K562 (cell line): ENCODE measurements around the gene SLC27A4. TPM values are rescaled to one million over a fixed set of nuclear protein-coding genes. Genes with fewer than 3 reads are reported as not detected.

Source experiments
- ATAC-seq: fragments of 200-7000 bp; cut with Tn5 transposase; 3 replicates; pipeline ENCODE4 v1.9.1; 2020; ENCODE audit warnings: moderate library complexity
- BruUV-seq: library from RNA; stranded (reverse); fragments of 400-500 nt; replicated peaks from 2 replicates; lab custom pipeline; 2021; lab: Mats Ljungman, UMichigan
- CTCF ChIA-PET: fragments of 300-600 bp; formaldehyde crosslinking; extraction: SDS; loops from one replicate; lab custom pipeline; 2021; ENCODE audit warnings: low intra/inter-chr PET ratio; lab: Yijun Ruan, JAX
- POLR2A ChIA-PET: fragments of 300-600, 350-650 bp; sonication (Branson Sonifier 250); formaldehyde crosslinking; extraction: SDS; loops from one replicate; lab custom pipeline; 2021; ENCODE audit warnings: antibody characterized with exemption, inconsistent platforms; lab: Yijun Ruan, JAX
- DNase-seq, 4 experiments: peaks; one replicate each; pipeline versions ENCODE4 v3.0.0 to v3.0.0-alpha.2; 2011 to 2018; ENCODE audit warnings: low spot score in 3 of 4, mixed read lengths in 3 of 4; ENCODE audit errors: extremely low read depth in 1 of 4
- FAIRE-seq: peaks from 2 replicates; lab custom pipeline; 2011; peaks lifted over from hg19 to GRCh38; lab: Jason Lieb, UNC
- H2AFZ ChIP-seq: 2 replicates; pipeline ENCODE4 v1.6.0; 2011; ENCODE audit warnings: low read depth, low read length, control low read depth, inconsistent platforms
- H3K27ac ChIP-seq: fragments of 200-600 bp; 3 replicates; pipeline ENCODE4 v1.8.0; 2011; ENCODE audit warnings: low read depth, mild to moderate bottlenecking, control low read depth, inconsistent platforms, low read length, moderate library complexity, mixed read lengths; ENCODE audit errors: extremely low read depth
- H3K27me3 ChIP-seq, 2 experiments: fragments of 300-600 bp in 1 of 2; 2 replicates in 1 of 2; 3 replicates in 1 of 2; pipeline versions ENCODE4 v1.6.0 to v1.8.0; 2011; ENCODE audit warnings: inconsistent platforms in 2 of 2, low read length in 2 of 2, mild to moderate bottlenecking in 1 of 2, mixed read lengths in 1 of 2, moderate library complexity in 1 of 2; ENCODE audit not compliant: control insufficient read depth in 2 of 2, insufficient read depth in 2 of 2
- H3K36me3 ChIP-seq: fragments of 300-600 bp; 3 replicates; pipeline ENCODE4 v1.8.0; 2011; ENCODE audit warnings: mild to moderate bottlenecking, low read length, inconsistent platforms; ENCODE audit not compliant: control insufficient read depth, insufficient read depth
- H3K4me1 ChIP-seq, 2 experiments: fragments of 200-600 bp in 1 of 2; replicated peaks in 1 of 2; 2 replicates in 1 of 2; 3 replicates in 1 of 2; pipeline versions ENCODE4 v1.5.1 to v1.8.0; 2011; ENCODE audit warnings: inconsistent platforms in 2 of 2, low read length in 2 of 2, mild to moderate bottlenecking in 1 of 2, mixed read lengths in 1 of 2, moderate library complexity in 1 of 2; ENCODE audit not compliant: control insufficient read depth in 2 of 2, insufficient read depth in 2 of 2
- H3K4me2 ChIP-seq: 2 replicates; pipeline ENCODE4 v1.6.1; 2011; ENCODE audit warnings: low read length, control low read depth, inconsistent platforms, mixed read lengths; ENCODE audit not compliant: insufficient read depth
- H3K4me3 ChIP-seq: fragments of 200-600 bp; sonication (generic), shearing (Covaris generic); 2 replicates; pipeline ENCODE4 v1.5.1; 2016; ENCODE audit warnings: control low read depth, inconsistent platforms
- H3K79me2 ChIP-seq: fragments of 200-600 bp; 3 replicates; pipeline ENCODE4 v1.8.0; 2011; ENCODE audit warnings: low read length, inconsistent platforms; ENCODE audit not compliant: control insufficient read depth, insufficient read depth
- H3K9ac ChIP-seq, 2 experiments: 2 replicates each; pipeline versions ENCODE4 v1.6.0 to v1.6.1; 2011; ENCODE audit warnings: low read depth in 2 of 2, low read length in 2 of 2, control low read depth in 1 of 2, inconsistent platforms in 1 of 2, mild to moderate bottlenecking in 1 of 2, mixed read lengths in 1 of 2; ENCODE audit not compliant: insufficient read depth in 1 of 2
- H3K9me1 ChIP-seq: one replicate; pipeline ENCODE4 v1.6.0; 2011; ENCODE audit warnings: inconsistent platforms, mild to moderate bottlenecking, low read length, moderate library complexity; ENCODE audit not compliant: control insufficient read depth, insufficient read depth
- H3K9me3 ChIP-seq: replicated peaks from 2 replicates; pipeline ENCODE4 v1.5.1; 2011; ENCODE audit warnings: low read depth, low read length, inconsistent platforms; ENCODE audit not compliant: control insufficient read depth, insufficient read depth
- H4K20me1 ChIP-seq: replicated peaks from 2 replicates; pipeline ENCODE4 v1.6.1; 2011; ENCODE audit warnings: low read length, inconsistent platforms, mixed read lengths; ENCODE audit not compliant: control insufficient read depth, insufficient read depth
- HDGF ChIP-seq: fragments of 450-650 bp; IDR thresholded peaks from 2 replicates; pipeline ENCODE4 v1.6.1; 2016
- KLF10 ChIP-seq: fragments of 250-450 bp; sonication (Bioruptor Pico); IDR thresholded peaks from 2 replicates; pipeline ENCODE4 v1.6.1; 2021; ENCODE audit warnings: matching md5 sums
- MAFF ChIP-seq: IDR thresholded peaks from 2 replicates; pipeline ENCODE4 v1.6.1; 2012; ENCODE audit warnings: low read length, improper control_type of control experiment
- MBD2 ChIP-seq: sonication (generic); IDR thresholded peaks from 2 replicates; pipeline ENCODE4 v1.6.1; 2016; ENCODE audit warnings: low read depth, borderline replicate concordance
- NCOR1 ChIP-seq: fragments of 450-650 bp; IDR thresholded peaks from 2 replicates; pipeline ENCODE4 v1.6.1; 2016; ENCODE audit warnings: mild to moderate bottlenecking, moderate library complexity
- NFRKB ChIP-seq: fragments of 450-650 bp; IDR thresholded peaks from 2 replicates; pipeline ENCODE4 v1.6.1; 2016; ENCODE audit warnings: low read depth
- POLR2G ChIP-seq: fragments of 200-400 bp; formaldehyde crosslinking; IDR thresholded peaks from 2 replicates; pipeline ENCODE4 v1.6.1; 2017; ENCODE audit warnings: low read depth, mild to moderate bottlenecking, antibody characterized with exemption, low read length, moderate library complexity
- PRMT5 ChIP-seq: sonication (generic); formaldehyde crosslinking; IDR thresholded peaks from 2 replicates; pipeline ENCODE4 v1.5.0; 2020; ENCODE audit warnings: missing genetic modification reagents
- SMARCA5 ChIP-seq: fragments of 450-650 bp; IDR thresholded peaks from 2 replicates; pipeline ENCODE4 v1.6.1; 2016
- ZNF316 ChIP-seq: fragments of 450-650 bp; IDR thresholded peaks from 2 replicates; pipeline ENCODE4 v1.6.1; 2016
- ZNF695 ChIP-seq: fragments of 450-650 bp; formaldehyde crosslinking; IDR thresholded peaks from 2 replicates; pipeline ENCODE4 v1.4.0; 2020; ENCODE audit warnings: mild to moderate bottlenecking, moderate library complexity
- ZSCAN32 ChIP-seq: fragments of 450-650 bp; formaldehyde crosslinking; IDR thresholded peaks from 2 replicates; pipeline ENCODE4 v1.4.0; 2020; ENCODE audit warnings: mild to moderate bottlenecking, moderate library complexity
- WGBS: fragments of 100-300 bp; shearing (Covaris generic); methylation state at CpG from one replicate; pipeline ENCODE4 v1.1.6; 2016; ENCODE audit warnings: low coverage, mixed read lengths; ENCODE audit not compliant: insufficient coverage; ENCODE audit errors: missing lambda C conversion rate; 5-methylcytosine and 5-hydroxymethylcytosine counted together
- in situ Hi-C: fragments of 300-500 bp; cut with MboI; formaldehyde crosslinking; loops from 4 replicates; pipeline ENCODE4 v1.15.0; 2018; ENCODE audit warnings: inconsistent platforms, mixed read lengths
- intact Hi-C: fragments of 100-400 bp; cut with micrococcal nuclease; formaldehyde crosslinking; loops from 2 replicates; pipeline ENCODE4 v1.14.2; 2022
- polyA plus RNA-seq, 8 experiments: library from polyadenylated mRNA; depleted of rRNA in 4 of 8; stranded (reverse) in 5 of 8; unstranded in 3 of 8; fragments of >200 nt; fragmentation: Nextera tagmentation in 2 of 8; fragmentation: Illumina TruSeq in 1 of 8; extraction: Ambion mirVana in 2 of 8; extraction: Trizol in 1 of 8; gene quantifications; 2 replicates each; pipeline versions ENCODE4 v1.2.1 to v1.2.3, GENCODE V29; 2011 to 2014; ENCODE audit warnings: inconsistent platforms in 1 of 8, missing spikeins in 1 of 8
- total RNA-seq, 7 experiments: library from RNA; depleted of rRNA in 6 of 7; stranded (reverse); fragments of >200 nt in 6 of 7; fragmentation: Illumina TruSeq in 2 of 7; extraction: Trizol in 2 of 7; gene quantifications; 2 replicates each; pipeline versions ENCODE4 v1.2.1 to v1.2.3, GENCODE V29; 2011 to 2021; ENCODE audit warnings: low replicate concordance in 1 of 7
- TF ChIP-seq, protein P1 (sequence below): fragments of 450-650 bp; IDR thresholded peaks from 2 replicates; pipeline ENCODE4 v1.6.1; 2018; ENCODE audit warnings: mild to moderate bottlenecking, low read depth; ENCODE audit not compliant: partially characterized antibody
- TF ChIP-seq, protein P2 (sequence below): fragments of 450-650 bp; IDR thresholded peaks from 2 replicates; pipeline ENCODE4 v1.7.1; 2018; ENCODE audit warnings: mild to moderate bottlenecking, low read depth; ENCODE audit not compliant: partially characterized antibody

Gene SLC27A4
- total and polyA plus RNA-seq, 9 of the 15 experiments (the other 6 are each of a cell fraction or from before 2014, with no cell fraction given) = 0.25 to 35.7 (median 14.0) TPM

DNA sequence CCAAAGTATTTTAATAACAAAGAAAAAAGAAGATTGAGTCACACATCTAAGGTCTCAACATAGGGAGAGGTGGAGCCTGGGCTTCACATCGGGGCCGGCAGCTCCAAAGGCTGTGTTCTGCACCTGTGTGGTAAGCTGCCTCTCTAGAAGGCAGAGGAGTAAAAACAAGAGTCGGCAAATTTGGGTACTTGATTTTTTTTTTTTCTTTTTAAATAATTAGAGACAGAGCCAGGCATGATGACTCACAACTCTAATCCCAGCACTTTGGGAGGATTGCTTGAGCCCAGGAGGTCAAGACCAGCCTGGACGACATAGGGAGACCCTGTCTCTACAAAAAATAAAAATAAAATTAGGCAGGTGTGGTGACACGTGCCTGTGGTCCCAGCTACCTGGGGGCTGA lies 35.5 kb downstream of the SLC27A4 start:
- Histone ChIP-seq H3K27ac (no peak overlapping the region), H3K4me2 (no peak overlapping the region)
- no peak for DNase-seq
- TF ChIP-seq ZNF316 (peak; percentile 43; the same call in 1 of the 2 replicates), POLR2G (no peak), KLF10 (no peak), NFRKB (no peak), MAFF (0 out of 2 replicates have a peak, but pooled peaks have one; percentile 26)
- TF ChIP-seq, all 486 proteins: peak for 2
- FAIRE-seq (no peak), ATAC-seq (no peak)
- no TSS peak for BruUV-seq
- Histone ChIP-seq H3K36me3 (peaks cover 46% of the 10 kb centered on the region), H3K9ac (no peak overlapping the region), H3K9me1 (no peaks in the 10 kb centered on the region), H3K4me3 (no peak overlapping the region), H3K27me3 (no peaks in the 10 kb centered on the region), H2AFZ (no peak overlapping the region), H3K9me3 (no peaks in the 10 kb centered on the region), H3K4me1 (peaks cover 0 to 7% of the 10 kb centered on the region in 2 experiments; a peak in 3 of 5 replicates), H3K79me2 (peaks cover 45% of the 10 kb centered on the region), H4K20me1 (no peaks in the 10 kb centered on the region)
- 91% methylated on average over 5 of the region's 5 CpGs for WGBS
- ChIA-PET CTCF (no interaction called here), POLR2A (interaction anchor here (1.9 kb wide), 1 partner anchor 11 kb away, joined by 5 read pairs; no protein-coding TSS in a partner anchor)
- in situ Hi-C loops = no loop called here
- intact Hi-C loops = no loop called here

DNA sequence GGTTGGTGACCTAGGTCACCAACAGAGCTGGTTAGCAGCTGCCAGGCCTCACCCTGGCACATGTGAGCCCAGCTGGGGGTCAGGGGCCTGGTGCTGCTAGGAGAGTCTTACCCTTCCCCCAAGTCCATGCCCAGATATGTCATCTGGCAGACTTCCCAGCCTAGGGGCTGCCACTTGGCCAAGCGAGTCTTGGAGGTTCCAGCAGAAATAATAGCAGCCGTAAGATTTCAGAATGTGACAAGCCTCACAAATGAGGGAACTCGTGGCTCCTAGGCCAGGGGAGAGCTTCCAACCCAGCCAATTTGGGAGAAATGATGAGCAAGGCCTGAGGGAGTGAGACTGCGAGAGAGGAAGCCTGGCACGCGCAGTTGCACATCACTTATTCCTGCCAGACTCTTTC lies 41.9 kb downstream of the SLC27A4 start:
- BruUV-seq = no TSS peak
- no peak overlapping the region for H3K4me2 ChIP-seq
- no peak overlapping the region for H3K27ac ChIP-seq
- no peak for ATAC-seq
- H2AFZ ChIP-seq = no peak overlapping the region
- peaks cover 5% of the 10 kb centered on the region for H3K9me1 ChIP-seq
- H4K20me1 ChIP-seq = no peaks in the 10 kb centered on the region
- no peak for FAIRE-seq
- WGBS = 86% methylated on average over 6 of the region's 6 CpGs
- H3K36me3 ChIP-seq = peaks cover 72% of the 10 kb centered on the region; the same call in 2 of the 3 replicates
- no peaks in the 10 kb centered on the region for H3K79me2 ChIP-seq
- in situ Hi-C loops (no loop called here), intact Hi-C loops (no loop called here)
- H3K4me1 ChIP-seq = no peaks in the 10 kb centered on the region
- no peak overlapping the region for H3K9ac ChIP-seq
- CTCF ChIA-PET = no interaction called here
- H3K4me3 ChIP-seq = no peak overlapping the region
- DNase-seq = no peak
- no peaks in the 10 kb centered on the region for H3K9me3 ChIP-seq
- H3K27me3 ChIP-seq = no peaks in the 10 kb centered on the region
- POLR2A ChIA-PET = no interaction called here
- TF ChIP-seq MBD2 (no peak), ZNF695 (CRISPR knock-in tag) (no peak), NCOR1 (no peak), ZSCAN32 (no peak), HDGF (no peak), PRMT5 (CRISPR knock-in tag) (no peak), SMARCA5 (no peak)
- TF ChIP-seq, protein P1, sequence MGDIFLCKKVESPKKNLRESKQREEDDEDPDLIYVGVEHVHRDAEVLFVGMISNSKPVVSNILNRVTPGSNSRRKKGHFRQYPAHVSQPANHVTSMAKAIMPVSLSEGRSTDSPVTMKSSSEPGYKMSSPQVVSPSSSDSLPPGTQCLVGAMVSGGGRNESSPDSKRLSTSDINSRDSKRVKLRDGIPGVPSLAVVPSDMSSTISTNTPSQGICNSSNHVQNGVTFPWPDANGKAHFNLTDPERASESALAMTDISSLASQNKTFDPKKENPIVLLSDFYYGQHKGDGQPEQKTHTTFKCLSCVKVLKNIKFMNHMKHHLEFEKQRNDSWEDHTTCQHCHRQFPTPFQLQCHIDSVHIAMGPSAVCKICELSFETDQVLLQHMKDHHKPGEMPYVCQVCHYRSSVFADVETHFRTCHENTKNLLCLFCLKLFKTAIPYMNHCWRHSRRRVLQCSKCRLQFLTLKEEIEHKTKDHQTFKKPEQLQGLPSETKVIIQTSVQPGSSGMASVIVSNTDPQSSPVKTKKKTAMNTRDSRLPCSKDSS = no peak
- TF ChIP-seq, protein P2, sequence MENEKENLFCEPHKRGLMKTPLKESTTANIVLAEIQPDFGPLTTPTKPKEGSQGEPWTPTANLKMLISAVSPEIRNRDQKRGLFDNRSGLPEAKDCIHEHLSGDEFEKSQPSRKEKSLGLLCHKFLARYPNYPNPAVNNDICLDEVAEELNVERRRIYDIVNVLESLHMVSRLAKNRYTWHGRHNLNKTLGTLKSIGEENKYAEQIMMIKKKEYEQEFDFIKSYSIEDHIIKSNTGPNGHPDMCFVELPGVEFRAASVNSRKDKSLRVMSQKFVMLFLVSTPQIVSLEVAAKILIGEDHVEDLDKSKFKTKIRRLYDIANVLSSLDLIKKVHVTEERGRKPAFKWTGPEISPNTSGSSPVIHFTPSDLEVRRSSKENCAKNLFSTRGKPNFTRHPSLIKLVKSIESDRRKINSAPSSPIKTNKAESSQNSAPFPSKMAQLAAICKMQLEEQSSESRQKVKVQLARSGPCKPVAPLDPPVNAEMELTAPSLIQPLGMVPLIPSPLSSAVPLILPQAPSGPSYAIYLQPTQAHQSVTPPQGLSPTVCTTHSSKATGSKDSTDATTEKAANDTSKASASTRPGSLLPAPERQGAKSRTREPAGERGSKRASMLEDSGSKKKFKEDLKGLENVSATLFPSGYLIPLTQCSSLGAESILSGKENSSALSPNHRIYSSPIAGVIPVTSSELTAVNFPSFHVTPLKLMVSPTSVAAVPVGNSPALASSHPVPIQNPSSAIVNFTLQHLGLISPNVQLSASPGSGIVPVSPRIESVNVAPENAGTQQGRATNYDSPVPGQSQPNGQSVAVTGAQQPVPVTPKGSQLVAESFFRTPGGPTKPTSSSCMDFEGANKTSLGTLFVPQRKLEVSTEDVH = no peak
